ENCODE data around the gene KIF3A. TPM values are rescaled to one million over a fixed set of nuclear protein-coding genes. Genes with fewer than 3 reads are reported as not detected.
A peak's percentile ranks its signal among the peaks of the same experiment; 100 is the strongest.

The KIF3A gene
- total RNA-seq, 1 experiment from 2014 or later, result 18.9 TPM

DNA sequence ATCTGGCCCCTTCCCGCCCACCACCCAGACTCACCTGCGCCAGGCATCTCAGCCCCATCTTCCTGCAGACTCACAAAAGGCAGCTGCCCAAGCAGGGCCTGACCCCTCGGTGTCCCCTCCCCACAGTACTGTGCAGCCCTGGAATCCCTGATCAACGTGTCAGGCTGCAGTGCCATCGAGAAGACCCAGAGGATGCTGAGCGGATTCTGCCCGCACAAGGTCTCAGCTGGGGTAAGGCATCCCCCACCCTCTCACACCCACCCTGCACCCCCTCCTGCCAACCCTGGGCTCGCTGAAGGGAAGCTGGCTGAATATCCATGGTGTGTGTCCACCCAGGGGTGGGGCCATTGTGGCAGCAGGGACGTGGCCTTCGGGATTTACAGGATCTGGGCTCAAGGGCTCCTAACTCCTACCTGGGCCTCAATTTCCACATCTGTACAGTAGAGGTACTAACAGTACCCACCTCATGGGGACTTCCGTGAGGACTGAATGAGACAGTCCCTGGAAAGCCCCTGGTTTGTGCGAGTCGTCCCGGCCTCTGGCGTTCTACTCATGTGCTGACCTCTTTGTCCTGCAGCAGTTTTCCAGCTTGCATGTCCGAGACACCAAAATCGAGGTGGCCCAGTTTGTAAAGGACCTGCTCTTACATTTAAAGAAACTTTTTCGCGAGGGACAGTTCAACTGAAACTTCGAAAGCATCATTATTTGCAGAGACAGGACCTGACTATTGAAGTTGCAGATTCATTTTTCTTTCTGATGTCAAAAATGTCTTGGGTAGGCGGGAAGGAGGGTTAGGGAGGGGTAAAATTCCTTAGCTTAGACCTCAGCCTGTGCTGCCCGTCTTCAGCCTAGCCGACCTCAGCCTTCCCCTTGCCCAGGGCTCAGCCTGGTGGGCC lies 77.5 kb downstream of the KIF3A start:
- Mint-ChIP-seq H3K27me3 (ENCODE audit: unreplicated experiment) (peaks cover 20% of the 10 kb centered on the region), H3K4me1 (ENCODE audit: low read depth, unreplicated experiment) (peaks cover 8% of the 10 kb centered on the region), H3K4me3 (ENCODE audit: low read depth, unreplicated experiment) (no peak overlapping the region), H3K27ac (ENCODE audit: unreplicated experiment) (no peak overlapping the region), H3K36me3 (ENCODE audit: insufficient read depth, unreplicated experiment) (no peaks in the 10 kb centered on the region), H3K9me3 (ENCODE audit: low read depth, unreplicated experiment) (no peaks in the 10 kb centered on the region)
- no TSS peak for BruUV-seq (replicated peaks)
- CTCF ChIA-PET, result interaction anchor here (0.6 kb wide), 1 partner anchor 158 kb away, joined by 4 read pairs; no protein-coding TSS in a partner anchor
- no peak for DNase-seq
- intact Hi-C loops (cut with micrococcal nuclease; ENCODE audit: unreplicated experiment), result no loop called here
- TF ChIP-seq, protein P1, sequence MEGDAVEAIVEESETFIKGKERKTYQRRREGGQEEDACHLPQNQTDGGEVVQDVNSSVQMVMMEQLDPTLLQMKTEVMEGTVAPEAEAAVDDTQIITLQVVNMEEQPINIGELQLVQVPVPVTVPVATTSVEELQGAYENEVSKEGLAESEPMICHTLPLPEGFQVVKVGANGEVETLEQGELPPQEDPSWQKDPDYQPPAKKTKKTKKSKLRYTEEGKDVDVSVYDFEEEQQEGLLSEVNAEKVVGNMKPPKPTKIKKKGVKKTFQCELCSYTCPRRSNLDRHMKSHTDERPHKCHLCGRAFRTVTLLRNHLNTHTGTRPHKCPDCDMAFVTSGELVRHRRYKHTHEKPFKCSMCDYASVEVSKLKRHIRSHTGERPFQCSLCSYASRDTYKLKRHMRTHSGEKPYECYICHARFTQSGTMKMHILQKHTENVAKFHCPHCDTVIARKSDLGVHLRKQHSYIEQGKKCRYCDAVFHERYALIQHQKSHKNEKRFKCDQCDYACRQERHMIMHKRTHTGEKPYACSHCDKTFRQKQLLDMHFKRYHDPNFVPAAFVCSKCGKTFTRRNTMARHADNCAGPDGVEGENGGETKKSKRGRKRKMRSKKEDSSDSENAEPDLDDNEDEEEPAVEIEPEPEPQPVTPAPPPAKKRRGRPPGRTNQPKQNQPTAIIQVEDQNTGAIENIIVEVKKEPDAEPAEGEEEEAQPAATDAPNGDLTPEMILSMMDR (IDR thresholded peaks at IDR 0.05; ENCODE audit: unreplicated experiment), result no peak

DNA sequence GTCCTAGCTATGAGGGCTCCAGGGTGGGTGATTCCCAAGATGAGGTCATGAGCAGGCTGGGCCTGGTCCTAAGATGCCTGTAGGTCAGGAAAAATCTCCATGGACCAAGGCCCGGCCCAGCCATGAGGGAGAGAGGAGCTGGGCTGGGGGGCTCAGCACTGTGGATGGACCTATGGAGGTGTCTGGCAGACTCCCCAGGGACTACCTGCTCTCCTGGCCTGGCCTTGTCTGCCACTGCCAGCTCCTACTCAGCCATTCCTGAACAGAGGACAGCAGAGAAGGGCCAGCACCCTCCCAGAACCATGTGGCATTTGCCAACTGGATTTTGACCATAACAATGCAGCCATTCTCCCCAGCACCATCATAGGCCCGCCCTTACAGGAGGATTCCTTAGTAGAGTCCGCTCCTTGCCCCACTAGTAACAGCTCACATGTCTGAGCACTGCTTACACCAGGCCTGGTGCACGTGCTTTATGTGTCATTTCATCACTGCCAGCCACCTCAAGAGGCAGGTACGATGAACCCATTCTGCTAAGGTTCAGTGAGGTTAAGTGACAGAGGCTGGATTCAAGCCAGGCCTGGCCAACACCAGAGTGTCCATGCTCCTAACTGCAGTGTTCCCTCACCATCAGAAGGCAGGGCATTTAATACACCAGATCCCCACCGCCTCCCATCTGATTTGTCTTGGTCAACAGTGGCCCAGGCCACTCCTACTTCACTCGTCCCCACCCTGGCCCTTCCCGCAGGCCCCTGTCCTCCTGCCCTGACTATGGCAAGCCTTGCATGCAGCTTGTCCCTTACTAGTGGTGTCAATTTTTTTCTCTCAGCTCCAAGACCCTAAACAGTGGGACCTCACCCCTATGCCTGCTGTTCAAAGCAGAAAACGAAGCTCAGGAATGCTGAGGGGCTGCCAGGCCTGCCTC lies 78.7 kb downstream of the KIF3A start:
- no TSS peak for BruUV-seq (replicated peaks)
- H3K4me1 Mint-ChIP-seq (ENCODE audit: low read depth, unreplicated experiment), result peaks cover 8% of the 10 kb centered on the region
- no peak overlapping the region for H3K4me3 Mint-ChIP-seq (ENCODE audit: low read depth, unreplicated experiment)
- no peak overlapping the region for H3K27ac Mint-ChIP-seq (ENCODE audit: unreplicated experiment)
- H3K9me3 Mint-ChIP-seq (ENCODE audit: low read depth, unreplicated experiment), result no peaks in the 10 kb centered on the region
- no peak for DNase-seq
- intact Hi-C loops (cut with micrococcal nuclease; ENCODE audit: unreplicated experiment), result no loop called here
- no peaks in the 10 kb centered on the region for H3K36me3 Mint-ChIP-seq (ENCODE audit: insufficient read depth, unreplicated experiment)
- CTCF ChIA-PET, result interaction anchor here (0.5 to 0.7 kb wide), 2 partner anchors 378 to 417 kb away, joined by 3 read pairs; no protein-coding TSS in a partner anchor
- H3K27me3 Mint-ChIP-seq (ENCODE audit: unreplicated experiment), result peaks cover 32% of the 10 kb centered on the region
- TF ChIP-seq, protein P1 (IDR thresholded peaks at IDR 0.05; ENCODE audit: unreplicated experiment), result no peak

DNA sequence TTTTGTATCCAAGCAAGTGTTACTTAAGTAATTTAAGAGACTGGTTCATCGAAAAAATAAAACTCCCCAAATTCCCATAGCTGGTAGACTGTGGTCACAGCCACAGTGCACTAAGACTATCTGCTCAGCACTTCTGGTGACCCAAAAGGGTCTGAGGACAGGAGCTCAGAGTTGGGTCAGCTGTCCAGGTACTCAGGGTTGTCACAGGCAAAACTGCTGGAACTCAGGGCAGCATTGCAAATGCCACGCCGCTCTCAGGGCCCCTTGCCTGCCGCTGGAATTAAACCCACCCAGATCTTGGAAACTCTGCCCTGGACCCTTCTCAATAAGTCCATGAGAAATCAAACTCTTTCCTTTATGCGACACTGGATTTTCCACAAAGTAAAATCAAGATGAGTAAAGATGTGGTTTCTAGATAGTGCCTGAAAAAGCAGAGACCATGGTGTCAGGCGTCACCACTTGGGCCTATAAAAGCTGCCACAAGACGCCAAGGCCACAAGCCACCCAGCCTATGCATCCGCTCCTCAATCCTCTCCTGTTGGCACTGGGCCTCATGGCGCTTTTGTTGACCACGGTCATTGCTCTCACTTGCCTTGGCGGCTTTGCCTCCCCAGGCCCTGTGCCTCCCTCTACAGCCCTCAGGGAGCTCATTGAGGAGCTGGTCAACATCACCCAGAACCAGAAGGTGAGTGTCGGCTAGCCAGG lies 79.5 kb downstream of the KIF3A start, which contains the start of gene IL13:
IL13 (plus strand) TSS at position 498 of the 705 bp plus-strand sequence; CDS start at position 512, 14 bp downstream.
- H3K27me3 Mint-ChIP-seq (ENCODE audit: unreplicated experiment), result peaks cover 35% of the 10 kb centered on the region
- H3K27ac Mint-ChIP-seq (ENCODE audit: unreplicated experiment), result no peak within 1 kb of the TSS

More for the DNA sequence above, 79.5 kb downstream of the KIF3A start, which contains the start of gene IL13:
- intact Hi-C loops (cut with micrococcal nuclease; ENCODE audit: unreplicated experiment), result no loop called here
- BruUV-seq (replicated peaks), result no TSS peak
- CTCF ChIA-PET, result interaction anchor here (0.5 to 0.7 kb wide), 2 partner anchors 379 to 416 kb away, joined by 3 read pairs; no protein-coding TSS in a partner anchor
- H3K36me3 Mint-ChIP-seq (ENCODE audit: insufficient read depth, unreplicated experiment), result no peaks in the 10 kb centered on the region
- no peak for DNase-seq
- peaks cover 3% of the 10 kb centered on the region for H3K4me1 Mint-ChIP-seq (ENCODE audit: low read depth, unreplicated experiment)
- peak within 1 kb of the TSS; percentile 43 for H3K4me3 Mint-ChIP-seq (ENCODE audit: low read depth, unreplicated experiment)
- H3K9me3 Mint-ChIP-seq (ENCODE audit: low read depth, unreplicated experiment), result no peaks in the 10 kb centered on the region
- TF ChIP-seq, protein P1 (IDR thresholded peaks at IDR 0.05; ENCODE audit: unreplicated experiment), result no peak
